AG04449 (cell line): ENCODE results near the gene CACNA2D3.

Experiments used
- CTCF ChIA-PET: fragments of 350-600 bp; formaldehyde crosslinking; extraction: SDS; loops from one replicate; lab custom pipeline; 2021; ENCODE audit warnings: antibody characterized with exemption; lab: Yijun Ruan, JAX
- POLR2A ChIA-PET: fragments of 400-600, 350-600 bp; formaldehyde crosslinking; extraction: SDS; loops from one replicate; lab custom pipeline; 2020; ENCODE audit warnings: antibody characterized with exemption, inconsistent platforms; lab: Yijun Ruan, JAX
- DNase-seq: peaks from one replicate; pipeline ENCODE4 v3.0.0-alpha.2; 2010; ENCODE audit warnings: low read depth, low spot score
- H3K4me3 ChIP-seq: 2 replicates; pipeline ENCODE4 v1.5.1; 2011; ENCODE audit warnings: low read depth, mild to moderate bottlenecking, control low read depth, low read length
- CTCF ChIP-seq: IDR thresholded peaks from one replicate; pipeline ENCODE4 v1.5.1; 2011; ENCODE audit warnings: mild to moderate bottlenecking, moderate library complexity, low read length, control low read depth, inconsistent platforms; ENCODE audit not compliant: insufficient read depth; ENCODE audit errors: missing control alignments

The CACNA2D3 gene

GRCh38 chr3:54476891-54477290, 354.5 kb downstream of the CACNA2D3 start:
- no peak overlapping the region for H3K4me3 ChIP-seq
- DNase-seq: no peak
- no peak for TF ChIP-seq CTCF
- CTCF ChIA-PET: no interaction called here
- POLR2A ChIA-PET: no interaction called here

DNA sequence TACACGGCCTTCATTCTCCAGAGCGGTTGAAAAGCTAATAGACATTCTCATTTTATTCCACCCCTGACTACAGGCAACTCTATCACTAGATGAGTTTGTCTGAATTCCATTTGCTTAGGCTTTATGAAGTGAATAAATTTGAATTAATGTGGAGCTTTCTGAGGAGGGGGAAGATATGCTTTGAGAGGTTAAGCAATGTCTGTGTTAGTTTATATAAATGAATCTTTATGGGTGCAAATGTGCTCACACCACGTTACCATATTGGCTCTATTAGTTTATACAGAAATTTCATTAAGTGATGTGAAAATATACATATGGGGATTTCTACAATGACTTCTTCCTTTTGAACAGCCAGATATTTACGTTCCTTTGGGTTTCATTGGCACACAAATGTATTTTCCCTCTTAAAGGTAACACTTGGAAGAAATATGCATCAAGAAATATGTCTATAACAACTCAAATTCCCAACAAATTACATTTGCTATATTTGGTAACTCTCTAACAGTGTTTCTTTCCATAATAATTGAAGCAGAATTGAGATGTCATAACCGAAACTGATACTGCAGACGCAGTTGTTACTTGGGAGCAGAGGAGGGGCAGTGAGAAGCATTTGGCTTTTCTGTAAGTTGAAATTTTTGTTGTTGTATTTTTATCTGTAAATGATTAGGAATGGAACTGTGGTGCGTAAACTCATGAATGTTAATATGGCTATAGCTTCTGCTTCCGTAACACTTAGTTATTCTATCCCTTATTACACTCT, 359.4 kb downstream of the CACNA2D3 start:
- POLR2A ChIA-PET: no interaction called here
- no peak for DNase-seq
- TF ChIP-seq CTCF: no peak
- H3K4me3 ChIP-seq: no peak overlapping the region
- CTCF ChIA-PET: no interaction called here

DNA sequence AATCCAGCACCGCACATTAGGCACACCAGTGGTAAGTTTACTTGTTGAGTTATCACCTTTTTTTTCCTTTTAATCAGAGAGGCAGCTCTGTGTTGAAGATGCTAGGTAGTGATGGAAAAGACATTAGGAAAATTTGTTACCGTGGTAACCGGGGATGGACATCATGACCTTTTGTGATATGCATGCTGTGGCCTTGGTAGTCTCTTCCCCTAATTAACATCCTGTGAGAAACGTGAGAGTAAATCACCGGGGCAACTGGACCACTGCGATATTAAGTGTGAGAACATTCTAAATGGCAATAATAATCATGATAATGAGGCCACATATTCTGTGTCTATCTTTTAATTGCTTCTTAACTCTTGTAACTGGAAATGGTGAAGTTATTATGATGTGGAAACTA, 362.0 kb downstream of the CACNA2D3 start:
- no peak overlapping the region for H3K4me3 ChIP-seq
- CTCF ChIA-PET: no interaction called here
- TF ChIP-seq CTCF: no peak
- POLR2A ChIA-PET: no interaction called here
- no peak for DNase-seq

DNA sequence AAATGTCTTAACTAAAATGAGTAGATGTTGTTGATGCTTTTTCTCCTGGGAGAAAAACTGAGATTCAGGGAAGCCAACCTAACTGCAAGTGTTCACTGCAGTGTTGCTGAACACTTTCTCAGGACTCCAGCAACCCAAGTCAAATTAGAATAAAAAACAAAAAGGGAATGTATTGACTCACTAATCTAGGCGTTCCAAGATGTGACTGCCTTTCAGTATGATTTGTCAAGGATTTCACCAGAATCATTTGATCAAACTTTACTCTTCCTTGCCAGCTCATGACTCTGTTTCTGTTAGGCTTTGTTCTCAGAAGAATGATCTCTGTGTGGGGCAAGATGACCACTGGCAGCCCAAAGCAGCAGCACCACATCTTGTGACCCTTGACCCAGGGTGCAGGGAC, 364.0 kb downstream of the CACNA2D3 start:
- POLR2A ChIA-PET: no interaction called here
- CTCF ChIA-PET: no interaction called here
- no peak overlapping the region for H3K4me3 ChIP-seq
- DNase-seq: no peak
- TF ChIP-seq CTCF: no peak

- ChIA-PET CTCF (no interaction called here), POLR2A (no interaction called here)
- H3K4me3 ChIP-seq: no peak overlapping the region
- no peak for DNase-seq
- no peak for TF ChIP-seq CTCF
These were observed 365.9 kb downstream of the CACNA2D3 start for GRCh38 chr3:54488297-54488696.

DNA sequence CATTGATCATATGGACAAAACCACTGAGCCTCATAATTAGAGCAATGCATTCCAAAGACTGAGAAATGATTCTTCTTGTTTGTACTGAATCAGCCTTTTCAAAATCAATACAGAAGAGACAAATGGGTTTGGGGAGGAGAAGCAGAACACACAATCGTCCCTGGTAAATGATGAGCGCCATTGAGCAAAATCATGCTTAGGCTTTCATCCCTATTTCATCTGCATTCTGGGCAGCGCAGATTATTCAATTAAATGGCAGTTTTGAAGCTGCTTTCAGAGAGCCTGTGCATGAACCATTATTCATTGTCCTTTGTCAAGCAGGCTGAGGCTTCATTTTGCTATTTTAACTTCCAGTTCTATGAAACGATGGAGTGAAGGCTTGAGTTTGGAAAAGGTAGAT, 371.9 kb downstream of the CACNA2D3 start:
- TF ChIP-seq CTCF: no peak
- no peak overlapping the region for H3K4me3 ChIP-seq
- ChIA-PET CTCF (no interaction called here), POLR2A (no interaction called here)
- no peak for DNase-seq
